Right lobe of liver (tissue), 4 donors: ENCODE measurements around the gene URGCP.

Experiments used
- POLR2A ChIP-seq: fragments of 450-650 bp; IDR thresholded peaks from one replicate; pipeline ENCODE4 v1.6.1; 2017; ENCODE audit warnings: antibody characterized with exemption, mild to moderate bottlenecking
- TF ChIP-seq, protein P1 (sequence below), 4 donors: fragments of 200-600 bp in 3 of 4; fragments of 450-650 bp in 1 of 4; IDR thresholded peaks; one replicate each; pipeline versions ENCODE4 v1.5.1 to v1.8.0; 2016 to 2022; ENCODE audit warnings: antibody characterized with exemption in 4 of 4, mild to moderate bottlenecking in 2 of 4
- donor health status: DM: no; HTN: no; CAD: no.
- donor health status: DM: no; HTN: no; CAD: no.
- donor health status: DM: no; HTN: yes; CAD: no.

DNA sequence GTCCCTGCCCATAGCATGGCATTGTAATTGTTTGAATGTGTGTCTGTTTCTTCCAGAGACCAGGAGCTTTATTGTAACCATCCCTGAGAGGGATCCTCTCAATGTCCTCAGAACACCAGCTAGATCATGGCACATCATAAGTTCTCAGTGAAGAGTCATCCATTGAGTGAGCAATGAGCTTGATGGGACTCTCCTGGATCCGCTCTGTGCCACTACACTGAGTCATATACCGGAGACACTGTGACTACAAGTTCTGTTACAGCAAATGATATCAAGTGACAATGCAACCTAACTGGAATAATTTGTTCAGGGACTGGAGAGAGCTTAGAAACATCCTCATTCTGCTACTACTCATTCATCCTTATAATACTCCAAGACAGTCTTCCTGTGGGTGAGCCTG, 62.1 kb downstream of the URGCP start:
- TF ChIP-seq, protein P1, sequence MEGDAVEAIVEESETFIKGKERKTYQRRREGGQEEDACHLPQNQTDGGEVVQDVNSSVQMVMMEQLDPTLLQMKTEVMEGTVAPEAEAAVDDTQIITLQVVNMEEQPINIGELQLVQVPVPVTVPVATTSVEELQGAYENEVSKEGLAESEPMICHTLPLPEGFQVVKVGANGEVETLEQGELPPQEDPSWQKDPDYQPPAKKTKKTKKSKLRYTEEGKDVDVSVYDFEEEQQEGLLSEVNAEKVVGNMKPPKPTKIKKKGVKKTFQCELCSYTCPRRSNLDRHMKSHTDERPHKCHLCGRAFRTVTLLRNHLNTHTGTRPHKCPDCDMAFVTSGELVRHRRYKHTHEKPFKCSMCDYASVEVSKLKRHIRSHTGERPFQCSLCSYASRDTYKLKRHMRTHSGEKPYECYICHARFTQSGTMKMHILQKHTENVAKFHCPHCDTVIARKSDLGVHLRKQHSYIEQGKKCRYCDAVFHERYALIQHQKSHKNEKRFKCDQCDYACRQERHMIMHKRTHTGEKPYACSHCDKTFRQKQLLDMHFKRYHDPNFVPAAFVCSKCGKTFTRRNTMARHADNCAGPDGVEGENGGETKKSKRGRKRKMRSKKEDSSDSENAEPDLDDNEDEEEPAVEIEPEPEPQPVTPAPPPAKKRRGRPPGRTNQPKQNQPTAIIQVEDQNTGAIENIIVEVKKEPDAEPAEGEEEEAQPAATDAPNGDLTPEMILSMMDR (IDR thresholded peaks at IDR 0.05) = no peak
- no peak for TF ChIP-seq POLR2A
